IMR-90 (cell line): ENCODE measurements around the gene SYNE3. TPM values are rescaled to one million over a fixed set of nuclear protein-coding genes. Genes with fewer than 3 reads are reported as not detected.

Experiments
- ATAC-seq: fragments of 200-7000 bp; cut with Tn5 transposase; 2 replicates; pipeline ENCODE4 v1.9.1; 2020; ENCODE audit warnings: low read depth, mild to moderate bottlenecking, moderate library complexity
- BruUV-seq: library from RNA; stranded (reverse); fragments of 400-500 nt; replicated peaks from 2 replicates; lab custom pipeline; 2021; lab: Mats Ljungman, UMichigan
- CTCF ChIA-PET: fragments of 300-600 bp; formaldehyde crosslinking; extraction: SDS; loops from one replicate; lab custom pipeline; 2021; ENCODE audit warnings: antibody characterized with exemption; lab: Yijun Ruan, JAX
- POLR2A ChIA-PET: fragments of 300-600 bp; sonication (Branson Sonifier 250); formaldehyde crosslinking; loops from one replicate; lab custom pipeline; 2022; ENCODE audit warnings: antibody characterized with exemption; ENCODE audit not compliant: unreplicated experiment; lab: Charles Lee
- DNase-seq: peaks from one replicate; pipeline ENCODE4 v3.0.0; 2013
- H2AFZ ChIP-seq: replicated peaks from 2 replicates; pipeline ENCODE3; 2013; ENCODE audit warnings: low read length, mild to moderate bottlenecking; ENCODE audit not compliant: poor library complexity
- H2AK5ac ChIP-seq: 2 replicates; pipeline ENCODE4 v1.6.1; 2013; ENCODE audit warnings: low read depth, low read length, inconsistent platforms
- H2AK9ac ChIP-seq: replicated peaks from 2 replicates; pipeline ENCODE3; 2013; ENCODE audit warnings: mild to moderate bottlenecking, low read depth, low read length, moderate library complexity; ENCODE audit not compliant: poor library complexity
- H2BK120ac ChIP-seq: 2 replicates; pipeline ENCODE4 v1.6.1; 2013; ENCODE audit warnings: low read depth, low read length, inconsistent platforms
- H2BK15ac ChIP-seq: 3 replicates; pipeline ENCODE4 v1.6.1; 2013; ENCODE audit warnings: low read depth, low read length, inconsistent platforms
- H2BK20ac ChIP-seq: 2 replicates; pipeline ENCODE4 v1.6.1; 2013; ENCODE audit warnings: low read depth, mild to moderate bottlenecking, inconsistent platforms, low read length, moderate library complexity
- H2BK5ac ChIP-seq: 2 replicates; pipeline ENCODE4 v1.6.1; 2013; ENCODE audit warnings: mild to moderate bottlenecking, low read depth, low read length, inconsistent platforms; ENCODE audit not compliant: poor library complexity, severe bottlenecking
- H3K14ac ChIP-seq: replicated peaks from 2 replicates; pipeline ENCODE4 v1.6.1; 2013; ENCODE audit warnings: low read depth, low read length, inconsistent platforms
- H3K18ac ChIP-seq: 2 replicates; pipeline ENCODE4 v1.6.1; 2013; ENCODE audit warnings: low read depth, low read length, control low read depth
- H3K23ac ChIP-seq: 2 replicates; pipeline ENCODE4 v1.6.1; 2013; ENCODE audit warnings: low read depth, low read length, inconsistent platforms
- H3K27ac ChIP-seq: 2 replicates; pipeline ENCODE4 v1.5.1; 2013; ENCODE audit warnings: mild to moderate bottlenecking, control low read depth, low read length; ENCODE audit not compliant: insufficient read depth
- H3K27me3 ChIP-seq: 2 replicates; pipeline ENCODE4 v1.6.1; 2013; ENCODE audit warnings: low read length; ENCODE audit not compliant: control insufficient read depth, insufficient read depth
- H3K36me3 ChIP-seq: 2 replicates; pipeline ENCODE4 v1.6.1; 2013; ENCODE audit warnings: low read length, mixed read lengths; ENCODE audit not compliant: control insufficient read depth, insufficient read depth
- H3K4ac ChIP-seq: 2 replicates; pipeline ENCODE4 v1.6.1; 2013; ENCODE audit warnings: low read depth, low read length, inconsistent platforms
- H3K4me1 ChIP-seq: 2 replicates; pipeline ENCODE4 v1.6.1; 2013; ENCODE audit warnings: low read length, mixed read lengths; ENCODE audit not compliant: control insufficient read depth, insufficient read depth
- H3K4me2 ChIP-seq: 2 replicates; pipeline ENCODE4 v1.6.1; 2013; ENCODE audit warnings: low read depth, mild to moderate bottlenecking, control low read depth, low read length, moderate library complexity
- H3K4me3 ChIP-seq: 2 replicates; pipeline ENCODE4 v1.5.1; 2013; ENCODE audit warnings: low read depth, mild to moderate bottlenecking, control low read depth, low read length, moderate library complexity; ENCODE audit not compliant: insufficient read depth
- H3K56ac ChIP-seq: 2 replicates; pipeline ENCODE4 v1.6.1; 2013; ENCODE audit warnings: low read length, inconsistent platforms; ENCODE audit not compliant: insufficient read depth; ENCODE audit errors: extremely low read depth
- H3K79me1 ChIP-seq, 2 experiments: 2 replicates each; pipeline ENCODE4 v1.6.1; 2013; ENCODE audit warnings: low read length in 2 of 2, inconsistent platforms in 1 of 2, low read depth in 1 of 2
- H3K9ac ChIP-seq: 2 replicates; pipeline ENCODE4 v1.6.1; 2013; ENCODE audit warnings: low read depth, low read length, control low read depth
- H3K9me1 ChIP-seq: 2 replicates; pipeline ENCODE4 v1.6.1; 2013; ENCODE audit warnings: low read length, inconsistent platforms; ENCODE audit not compliant: insufficient read depth
- H3K9me3 ChIP-seq: 2 replicates; pipeline ENCODE4 v1.6.1; 2013; ENCODE audit warnings: low read length; ENCODE audit not compliant: control insufficient read depth, insufficient read depth
- H4K20me1 ChIP-seq: 2 replicates; pipeline ENCODE4 v1.6.1; 2013; ENCODE audit warnings: low read length, inconsistent platforms; ENCODE audit not compliant: insufficient read depth
- H4K5ac ChIP-seq: 2 replicates; pipeline ENCODE4 v1.6.1; 2013; ENCODE audit warnings: mild to moderate bottlenecking, low read depth, low read length, control low read depth
- H4K8ac ChIP-seq, 2 experiments: 2 replicates each; pipeline ENCODE4 v1.6.1; 2013; ENCODE audit warnings: low read depth in 2 of 2, low read length in 2 of 2, control low read depth in 1 of 2, inconsistent platforms in 1 of 2
- H4K91ac ChIP-seq: 2 replicates; pipeline ENCODE4 v1.6.1; 2013; ENCODE audit warnings: low read depth, low read length, inconsistent platforms; ENCODE audit not compliant: insufficient read depth
- BHLHE40 ChIP-seq: fragments of 150-350 bp; IDR thresholded peaks from 2 replicates; pipeline ENCODE4 v1.6.1; 2016; ENCODE audit warnings: mild to moderate bottlenecking, low read depth, low read length
- CEBPB ChIP-seq: IDR thresholded peaks from 2 replicates; pipeline ENCODE4 v1.6.1; 2012; ENCODE audit warnings: low read depth, low read length, improper control_type of control experiment
- CHD1 ChIP-seq: IDR thresholded peaks from 2 replicates; pipeline ENCODE4 v1.6.1; 2012; ENCODE audit warnings: low read depth, low read length, improper control_type of control experiment
- FOS ChIP-seq: fragments of 150-350 bp; IDR thresholded peaks from 2 replicates; pipeline ENCODE4 v1.6.1; 2016; ENCODE audit warnings: low read depth, low read length
- MAFK ChIP-seq: IDR thresholded peaks from 2 replicates; pipeline ENCODE4 v1.6.1; 2012; ENCODE audit warnings: low read depth, low read length, improper control_type of control experiment
- MAZ ChIP-seq: IDR thresholded peaks from 2 replicates; pipeline ENCODE4 v1.6.1; 2012; ENCODE audit warnings: low read depth, mild to moderate bottlenecking, low read length, improper control_type of control experiment, moderate library complexity, borderline replicate concordance
- MXI1 ChIP-seq: IDR thresholded peaks from 2 replicates; pipeline ENCODE4 v1.6.1; 2012; ENCODE audit warnings: low read depth, mild to moderate bottlenecking, low read length, moderate library complexity, borderline replicate concordance
- NFE2L2 ChIP-seq: fragments of 150-350 bp; IDR thresholded peaks from 2 replicates; pipeline ENCODE4 v1.6.1; 2016; ENCODE audit warnings: low read depth, mild to moderate bottlenecking, low read length
- POLR2A ChIP-seq: IDR thresholded peaks from 2 replicates; pipeline ENCODE4 v1.6.1; 2012; ENCODE audit warnings: mild to moderate bottlenecking, low read depth, low read length
- RAD21 ChIP-seq: IDR thresholded peaks from 2 replicates; pipeline ENCODE4 v1.6.1; 2012; ENCODE audit warnings: low read length, improper control_type of control experiment
- RCOR1 ChIP-seq: IDR thresholded peaks from 2 replicates; pipeline ENCODE4 v1.6.1; 2012; ENCODE audit warnings: mild to moderate bottlenecking, low read length, improper control_type of control experiment; ENCODE audit not compliant: insufficient replicate concordance
- RFX5 ChIP-seq: IDR thresholded peaks from 2 replicates; pipeline ENCODE4 v1.8.0; 2012; ENCODE audit warnings: low read depth, mild to moderate bottlenecking, low read length, moderate library complexity
- SMC3 ChIP-seq: fragments of 150-350 bp; IDR thresholded peaks from 2 replicates; pipeline ENCODE4 v1.6.1; 2016; ENCODE audit warnings: low read depth, mild to moderate bottlenecking, antibody characterized with exemption, low read length, moderate library complexity
- WGBS, 2 experiments: methylation state at CpG; one replicate each; pipeline versions ENCODE4 v1.1.5 to v1.1.7; 2013; ENCODE audit warnings: missing lambda C conversion rate in 2 of 2; ENCODE audit not compliant: insufficient read length in 1 of 2; ENCODE audit errors: extremely low coverage in 2 of 2; 5-methylcytosine and 5-hydroxymethylcytosine counted together
- dilution Hi-C: fragments of 300-500 bp; cut with HindIII; formaldehyde crosslinking; loops from one replicate; pipeline ENCODE4 v1.14.3; 2018; ENCODE audit warnings: low sequenced_read_pairs; ENCODE audit not compliant: unreplicated experiment
- in situ Hi-C: fragments of 300-500 bp; cut with MboI; formaldehyde crosslinking; loops from 3 replicates; pipeline ENCODE4 v1.14.3; 2019; ENCODE audit warnings: low sequenced_read_pairs, inconsistent platforms, mixed read lengths
- intact Hi-C: fragments of 100-400 bp; cut with micrococcal nuclease; formaldehyde crosslinking; loops from 2 replicates; pipeline ENCODE4 v1.10.0; 2022
- polyA plus RNA-seq, 3 experiments: library from polyadenylated mRNA; depleted of rRNA; stranded (reverse); fragments of >200 nt; gene quantifications; 2 replicates each; pipeline ENCODE4 v1.2.3, GENCODE V29; 2012; ENCODE audit warnings: low replicate concordance in 1 of 3
- total RNA-seq: library from RNA; depleted of rRNA; stranded (reverse); fragments of >200 nt; gene quantifications from 2 replicates; pipeline ENCODE4 v1.2.3, GENCODE V29; 2012
- TF ChIP-seq, protein P1 (sequence below): conservative IDR thresholded peaks from 2 replicates; pipeline ENCODE4 v1.5.1; 2012; ENCODE audit warnings: mild to moderate bottlenecking, low read depth, low read length, improper control_type of control experiment
- TF ChIP-seq, protein P2 (sequence below): fragments of 150-350 bp; IDR thresholded peaks from 2 replicates; pipeline ENCODE4 v1.6.1; 2017; ENCODE audit warnings: mild to moderate bottlenecking, antibody characterized with exemption, low read length, low read depth
- TF ChIP-seq, protein P3 (sequence below): fragments of 150-350 bp; IDR thresholded peaks from 2 replicates; pipeline ENCODE4 v1.6.1; 2016; ENCODE audit warnings: low read depth, mild to moderate bottlenecking, low read length, moderate library complexity, borderline replicate concordance

Gene SYNE3
- total and polyA plus RNA-seq, 2 of the 4 experiments (the other 2 are of a cell fraction) = 2.9 to 5.0 TPM

DNA sequence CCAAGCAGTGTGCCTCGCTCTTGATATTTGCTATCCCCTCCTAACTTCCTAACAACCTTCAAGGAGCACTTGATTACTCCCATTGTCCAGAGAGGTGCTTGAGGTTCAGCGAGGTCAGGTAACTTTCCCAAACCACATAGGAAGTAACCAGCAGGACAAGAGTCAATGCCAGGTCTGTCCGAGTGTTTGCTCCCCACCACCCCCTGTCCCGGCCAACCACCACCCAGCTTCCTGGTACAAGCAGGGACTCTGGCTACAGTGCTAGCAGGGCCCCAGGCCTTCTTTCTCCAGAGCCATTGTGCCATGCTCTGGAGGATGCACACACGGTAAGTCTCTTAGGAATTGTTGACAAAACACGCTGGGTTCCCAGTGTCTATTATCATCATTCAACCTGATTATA is 49.2 kb downstream of the SYNE3 start:
- Histone ChIP-seq H2BK120ac (no peak overlapping the region), H3K36me3 (peaks cover 3% of the 10 kb centered on the region; the same call in 1 of the 2 replicates), H2AK5ac (no peak overlapping the region), H3K23ac (no peak overlapping the region), H3K79me1 (no peaks in the 10 kb centered on the region), H3K14ac (no peak overlapping the region), H2BK15ac (no peak overlapping the region), H2AFZ (no peak overlapping the region), H3K4me3 (no peak overlapping the region), H3K4me2 (no peak overlapping the region), H3K4me1 (no peaks in the 10 kb centered on the region), H3K9me3 (no peaks in the 10 kb centered on the region), H3K4ac (no peak overlapping the region), H3K56ac (no peak overlapping the region), H4K5ac (no peak overlapping the region), H3K9ac (no peak overlapping the region), H3K18ac (no peak overlapping the region), H4K91ac (no peak overlapping the region), H2BK20ac (no peak overlapping the region), H2AK9ac (no peak overlapping the region), H4K8ac (no peak overlapping the region), H3K9me1 (peaks cover 7% of the 10 kb centered on the region; the same call in 1 of the 2 replicates), H2BK5ac (no peak overlapping the region), H3K27me3 (no peaks in the 10 kb centered on the region), H4K20me1 (no peaks in the 10 kb centered on the region), H3K27ac (no peak overlapping the region)
- intact Hi-C loops (no loop called here), dilution Hi-C loops (no loop called here), in situ Hi-C loops (no loop called here)
- POLR2A ChIA-PET = no interaction called here
- BruUV-seq = no TSS peak
- WGBS, 2 experiments = no CpG with 5 or more reads among the region's 6 CpGs
- TF ChIP-seq, protein P1, sequence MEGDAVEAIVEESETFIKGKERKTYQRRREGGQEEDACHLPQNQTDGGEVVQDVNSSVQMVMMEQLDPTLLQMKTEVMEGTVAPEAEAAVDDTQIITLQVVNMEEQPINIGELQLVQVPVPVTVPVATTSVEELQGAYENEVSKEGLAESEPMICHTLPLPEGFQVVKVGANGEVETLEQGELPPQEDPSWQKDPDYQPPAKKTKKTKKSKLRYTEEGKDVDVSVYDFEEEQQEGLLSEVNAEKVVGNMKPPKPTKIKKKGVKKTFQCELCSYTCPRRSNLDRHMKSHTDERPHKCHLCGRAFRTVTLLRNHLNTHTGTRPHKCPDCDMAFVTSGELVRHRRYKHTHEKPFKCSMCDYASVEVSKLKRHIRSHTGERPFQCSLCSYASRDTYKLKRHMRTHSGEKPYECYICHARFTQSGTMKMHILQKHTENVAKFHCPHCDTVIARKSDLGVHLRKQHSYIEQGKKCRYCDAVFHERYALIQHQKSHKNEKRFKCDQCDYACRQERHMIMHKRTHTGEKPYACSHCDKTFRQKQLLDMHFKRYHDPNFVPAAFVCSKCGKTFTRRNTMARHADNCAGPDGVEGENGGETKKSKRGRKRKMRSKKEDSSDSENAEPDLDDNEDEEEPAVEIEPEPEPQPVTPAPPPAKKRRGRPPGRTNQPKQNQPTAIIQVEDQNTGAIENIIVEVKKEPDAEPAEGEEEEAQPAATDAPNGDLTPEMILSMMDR = no peak
- TF ChIP-seq CHD1 = no peak
- TF ChIP-seq MAZ = no peak
- no peak for TF ChIP-seq RFX5
- TF ChIP-seq FOS = no peak
- no peak for TF ChIP-seq BHLHE40
- no peak for TF ChIP-seq SMC3
- no peak for TF ChIP-seq MAFK
- no peak for TF ChIP-seq MXI1
- TF ChIP-seq, protein P2, sequence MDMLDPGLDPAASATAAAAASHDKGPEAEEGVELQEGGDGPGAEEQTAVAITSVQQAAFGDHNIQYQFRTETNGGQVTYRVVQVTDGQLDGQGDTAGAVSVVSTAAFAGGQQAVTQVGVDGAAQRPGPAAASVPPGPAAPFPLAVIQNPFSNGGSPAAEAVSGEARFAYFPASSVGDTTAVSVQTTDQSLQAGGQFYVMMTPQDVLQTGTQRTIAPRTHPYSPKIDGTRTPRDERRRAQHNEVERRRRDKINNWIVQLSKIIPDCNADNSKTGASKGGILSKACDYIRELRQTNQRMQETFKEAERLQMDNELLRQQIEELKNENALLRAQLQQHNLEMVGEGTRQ = no peak
- no peak for TF ChIP-seq RCOR1
- no peak for TF ChIP-seq POLR2A
- TF ChIP-seq RAD21 = no peak
- TF ChIP-seq, protein P3, sequence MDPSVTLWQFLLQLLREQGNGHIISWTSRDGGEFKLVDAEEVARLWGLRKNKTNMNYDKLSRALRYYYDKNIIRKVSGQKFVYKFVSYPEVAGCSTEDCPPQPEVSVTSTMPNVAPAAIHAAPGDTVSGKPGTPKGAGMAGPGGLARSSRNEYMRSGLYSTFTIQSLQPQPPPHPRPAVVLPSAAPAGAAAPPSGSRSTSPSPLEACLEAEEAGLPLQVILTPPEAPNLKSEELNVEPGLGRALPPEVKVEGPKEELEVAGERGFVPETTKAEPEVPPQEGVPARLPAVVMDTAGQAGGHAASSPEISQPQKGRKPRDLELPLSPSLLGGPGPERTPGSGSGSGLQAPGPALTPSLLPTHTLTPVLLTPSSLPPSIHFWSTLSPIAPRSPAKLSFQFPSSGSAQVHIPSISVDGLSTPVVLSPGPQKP = no peak
- no peak for TF ChIP-seq NFE2L2
- TF ChIP-seq CEBPB = no peak
- no peak for DNase-seq
- ATAC-seq = no peak
- CTCF ChIA-PET = no interaction called here
